GM21529 (cell line): Measurements from ENCODE around the gene TMEM150A.
"Not testable (repeated sequence)": the region's sequence is repeated elsewhere in the genome, so short reads cannot be mapped to it uniquely, and the experiment has no call there.

ENCODE experiments used
- ATAC-seq: cut with Tn5 transposase; IDR thresholded peaks from one replicate; pipeline ENCODE4 v1.9.1; 2021; ENCODE audit not compliant: unreplicated experiment

TMEM150A gene

GRCh38 chr2:85613717-85614515 is 11.4 kb upstream of the TMEM150A start:
- ATAC-seq, result no peak

- peak; percentile 73 for ATAC-seq
Measured at GRCh38 chr2:85611705-85612587, 9.4 kb upstream of the TMEM150A start, which contains the start of gene C2orf68. C2orf68 (minus strand) TSS chr2:85612066; CDS start chr2:85611984, 82 bp downstream.

- no peak for ATAC-seq
Measured at GRCh38 chr2:85611217-85611704, 8.8 kb upstream of the TMEM150A start.

- ATAC-seq, result no peak
Measured at GRCh38 chr2:85607268-85608215, 5.0 kb upstream of the TMEM150A start.

- no peak for ATAC-seq
Measured at GRCh38 chr2:85606116-85606455, 3.6 kb upstream of the TMEM150A start.

- ATAC-seq, result no peak
Measured at GRCh38 chr2:85605406-85606115, 3.1 kb upstream of the TMEM150A start.

GRCh38 chr2:85604568-85605339 is 2.3 kb upstream of the TMEM150A start:
- ATAC-seq, result no peak

GRCh38 chr2:85604133-85604444 is 1.6 kb upstream of the TMEM150A start:
- not testable (repeated sequence) for ATAC-seq

GRCh38 chr2:85601771-85602475 is 575 bp downstream of the TMEM150A start:
- ATAC-seq, result peak; percentile 31

- no peak for ATAC-seq
Measured at GRCh38 chr2:85600951-85601770, 1.3 kb downstream of the TMEM150A start.

GRCh38 chr2:85600235-85600575 is 2.3 kb downstream of the TMEM150A start:
- no peak for ATAC-seq

GRCh38 chr2:85599468-85600234 is 2.8 kb downstream of the TMEM150A start:
- ATAC-seq, result no peak

- no peak for ATAC-seq
Measured at GRCh38 chr2:85598594-85599340, 3.7 kb downstream of the TMEM150A start.

- no peak for ATAC-seq
Measured at GRCh38 chr2:85597241-85597640, 5.3 kb downstream of the TMEM150A start.

GRCh38 chr2:85596486-85597143 is 5.9 kb downstream of the TMEM150A start:
- ATAC-seq, result no peak

GRCh38 chr2:85596026-85596333 is 6.5 kb downstream of the TMEM150A start:
- no peak for ATAC-seq
